Measurements from ENCODE around the gene DDHD1. TPM values are rescaled to one million over a fixed set of nuclear protein-coding genes. Genes with fewer than 3 reads are reported as not detected.

DDHD1 gene
- polyA plus RNA-seq, 2 donors, result 1.0 to 1.5 TPM

DNA sequence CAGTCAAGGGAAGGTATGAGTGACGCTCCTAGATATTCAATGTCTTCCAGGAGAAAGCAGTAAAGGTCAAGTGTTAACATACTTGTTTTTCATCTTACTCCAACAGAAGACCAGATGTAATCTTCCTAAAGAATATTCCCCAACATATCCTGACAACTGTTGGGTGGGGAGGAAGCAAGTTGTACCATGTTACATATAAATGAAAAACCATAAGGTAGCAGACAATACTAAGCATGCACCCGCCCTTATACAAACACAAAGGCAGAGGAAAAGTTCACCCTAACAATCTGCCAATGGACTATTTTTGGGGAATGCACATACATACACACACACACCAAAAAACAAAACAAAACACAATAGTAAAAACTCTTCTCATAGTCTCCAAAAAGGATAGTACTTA is 112.1 kb downstream of the DDHD1 start:
- H3K4me3 ChIP-seq (ENCODE audit: low read depth in 1 of 2, low read length in 2 of 2), result no peak overlapping the region
- no peaks in the 10 kb centered on the region for H3K36me3 ChIP-seq (ENCODE audit: control insufficient read depth in 2 of 2, insufficient read depth in 2 of 2, low read length in 1 of 2)
- WGBS, 2 donors, result 90 to 92% methylated on average over 2 of the region's 2 CpGs
- H3K9me3 ChIP-seq (ENCODE audit: control insufficient read depth in 2 of 2, insufficient read depth in 1 of 2, low read depth in 1 of 2, low read length in 1 of 2), result no peaks in the 10 kb centered on the region
- H3K27ac ChIP-seq (ENCODE audit: low read depth in 2 of 2, low read length in 1 of 2), result no peak overlapping the region
- H3K27me3 ChIP-seq (ENCODE audit: control insufficient read depth in 1 of 2, insufficient read depth in 2 of 2, low read length in 2 of 2), result no peaks in the 10 kb centered on the region
- H3K4me1 ChIP-seq (ENCODE audit: control insufficient read depth in 2 of 2, insufficient read depth in 2 of 2, low read length in 1 of 2), result no peaks in the 10 kb centered on the region

DNA sequence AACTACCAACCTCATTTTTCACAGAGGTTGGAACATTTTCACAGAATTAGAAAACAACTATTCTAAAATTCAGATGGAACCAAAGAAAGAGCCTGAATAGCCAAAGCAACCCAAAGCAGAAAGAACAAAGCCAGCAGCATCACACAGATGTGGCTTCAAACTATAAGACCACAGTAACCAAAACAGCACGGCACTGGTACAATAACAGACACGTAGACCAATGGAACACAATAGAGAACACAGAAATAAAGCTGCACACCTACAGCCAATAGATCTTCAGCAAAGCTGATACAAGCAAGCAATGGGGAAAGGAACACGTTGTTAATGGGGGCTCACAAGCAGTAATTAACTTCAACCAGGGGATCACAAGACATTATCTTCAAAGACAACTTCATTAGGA is 114.5 kb downstream of the DDHD1 start:
- Histone ChIP-seq H3K27ac (ENCODE audit: low read depth in 2 of 2, low read length in 1 of 2) (no peak overlapping the region), H3K4me3 (ENCODE audit: low read depth in 1 of 2, low read length in 2 of 2) (no peak overlapping the region), H3K27me3 (ENCODE audit: control insufficient read depth in 1 of 2, insufficient read depth in 2 of 2, low read length in 2 of 2) (no peaks in the 10 kb centered on the region), H3K36me3 (ENCODE audit: control insufficient read depth in 2 of 2, insufficient read depth in 2 of 2, low read length in 1 of 2) (no peaks in the 10 kb centered on the region), H3K9me3 (ENCODE audit: control insufficient read depth in 2 of 2, insufficient read depth in 1 of 2, low read depth in 1 of 2, low read length in 1 of 2) (no peaks in the 10 kb centered on the region), H3K4me1 (ENCODE audit: control insufficient read depth in 2 of 2, insufficient read depth in 2 of 2, low read length in 1 of 2) (no peaks in the 10 kb centered on the region)
- 95% methylated on average over 3 of the region's 3 CpGs for WGBS, 2 donors

DNA sequence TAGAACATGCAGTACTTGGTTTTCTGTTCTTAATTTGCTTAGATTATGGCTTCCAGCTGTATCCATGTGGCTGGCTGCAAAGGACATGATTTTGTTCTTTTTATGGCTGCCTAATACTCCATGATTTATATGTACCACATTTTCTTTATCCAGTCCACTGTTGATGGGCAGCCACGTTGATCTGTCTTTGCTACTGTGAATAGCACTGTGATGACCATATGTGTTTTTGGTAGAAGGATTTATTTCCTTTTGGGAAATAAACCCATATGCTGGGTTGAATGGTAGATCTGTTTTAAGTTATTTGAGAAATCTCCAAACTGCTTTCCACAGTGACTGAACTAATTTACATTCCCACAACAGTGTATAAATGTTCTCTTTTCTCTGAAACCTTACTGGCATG is 116.1 kb downstream of the DDHD1 start:
- no peaks in the 10 kb centered on the region for H3K9me3 ChIP-seq (ENCODE audit: control insufficient read depth in 2 of 2, insufficient read depth in 1 of 2, low read depth in 1 of 2, low read length in 1 of 2)
- H3K27ac ChIP-seq (ENCODE audit: low read depth in 2 of 2, low read length in 1 of 2), result no peak overlapping the region
- 95 to 96% methylated on average over 1 of the region's 1 CpG for whole genome bisulfite sequencing, 2 donors
- H3K27me3 ChIP-seq (ENCODE audit: control insufficient read depth in 1 of 2, insufficient read depth in 2 of 2, low read length in 2 of 2), result no peaks in the 10 kb centered on the region
- no peaks in the 10 kb centered on the region for H3K36me3 ChIP-seq (ENCODE audit: control insufficient read depth in 2 of 2, insufficient read depth in 2 of 2, low read length in 1 of 2)
- H3K4me3 ChIP-seq (ENCODE audit: low read depth in 1 of 2, low read length in 2 of 2), result no peak overlapping the region
- no peaks in the 10 kb centered on the region for H3K4me1 ChIP-seq (ENCODE audit: control insufficient read depth in 2 of 2, insufficient read depth in 2 of 2, low read length in 1 of 2)

DNA sequence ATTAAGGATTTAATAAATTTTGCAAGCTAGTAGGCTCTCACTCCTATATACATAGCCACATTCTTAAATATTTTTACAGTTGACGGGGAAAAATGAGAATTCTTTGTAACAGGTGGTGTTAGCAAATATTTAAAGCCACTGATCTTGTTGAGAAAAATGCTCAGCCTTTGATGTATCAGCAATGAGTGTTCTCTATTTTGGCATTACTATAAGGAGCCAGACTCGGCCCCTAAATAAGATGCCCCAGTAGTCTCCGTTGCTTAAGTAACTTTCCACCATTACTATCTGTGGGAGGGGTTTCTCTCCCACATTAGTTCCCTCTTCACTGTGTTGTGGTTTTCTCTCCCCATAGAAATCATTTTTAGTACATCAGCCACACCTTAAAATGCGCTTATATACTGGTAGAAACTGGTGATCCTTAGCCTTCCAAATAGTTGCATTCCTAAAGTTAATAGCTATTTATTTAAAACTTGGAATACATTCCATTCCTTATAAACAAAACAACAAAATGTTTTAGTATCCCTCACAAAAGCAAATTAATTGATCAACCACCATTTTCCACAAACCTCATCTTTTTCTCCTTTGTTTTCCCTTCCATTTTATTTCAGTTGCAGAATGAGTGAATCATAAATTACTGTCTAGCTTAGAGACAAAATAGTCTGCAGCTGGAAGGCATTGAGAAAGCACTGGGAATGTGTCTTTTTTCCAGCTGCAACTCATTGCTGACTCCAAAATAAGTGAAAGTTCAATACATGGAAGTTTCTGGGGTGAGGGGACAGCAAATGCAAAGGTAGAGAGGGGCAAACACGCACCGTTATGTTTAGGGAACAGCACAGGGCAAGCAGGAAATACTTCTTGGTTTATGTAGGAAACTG is 117.5 kb downstream of the DDHD1 start:
- WGBS, 2 donors, result 82 to 87% methylated on average over 6 of the region's 6 CpGs
- H3K36me3 ChIP-seq (ENCODE audit: control insufficient read depth in 2 of 2, insufficient read depth in 2 of 2, low read length in 1 of 2), result no peaks in the 10 kb centered on the region

DNA sequence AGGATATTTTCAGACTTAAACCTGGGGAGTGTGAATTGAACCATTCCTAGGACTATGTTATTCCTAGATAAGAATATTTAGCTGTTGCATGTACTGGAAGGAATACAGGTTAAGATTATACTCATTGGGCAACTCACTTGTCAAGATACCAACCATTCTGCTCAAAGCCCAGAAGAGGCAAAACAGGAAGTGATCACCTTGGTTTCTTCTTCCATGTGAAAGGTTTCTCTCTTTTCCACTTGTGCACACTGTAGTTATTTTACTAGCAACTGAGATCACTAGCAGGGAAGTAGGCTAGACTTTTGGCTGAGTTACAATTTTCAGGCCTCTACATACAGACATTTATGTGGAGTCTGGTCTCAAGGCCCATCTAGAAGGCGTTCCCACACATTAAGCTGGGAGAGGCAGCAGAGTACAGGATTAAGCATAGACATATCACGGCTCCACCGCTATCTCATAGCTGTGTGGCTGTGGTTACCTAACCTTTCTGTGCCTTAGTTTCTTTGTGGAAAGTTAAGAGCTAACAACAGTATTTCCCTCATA is 118.4 kb downstream of the DDHD1 start:
- Histone ChIP-seq H3K27me3 (ENCODE audit: control insufficient read depth in 1 of 2, insufficient read depth in 2 of 2, low read length in 2 of 2) (no peaks in the 10 kb centered on the region), H3K4me1 (ENCODE audit: control insufficient read depth in 2 of 2, insufficient read depth in 2 of 2, low read length in 1 of 2) (no peaks in the 10 kb centered on the region), H3K36me3 (ENCODE audit: control insufficient read depth in 2 of 2, insufficient read depth in 2 of 2, low read length in 1 of 2) (no peaks in the 10 kb centered on the region), H3K27ac (ENCODE audit: low read depth in 2 of 2, low read length in 1 of 2) (no peak overlapping the region), H3K4me3 (ENCODE audit: low read depth in 1 of 2, low read length in 2 of 2) (no peak overlapping the region), H3K9me3 (ENCODE audit: control insufficient read depth in 2 of 2, insufficient read depth in 1 of 2, low read depth in 1 of 2, low read length in 1 of 2) (no peaks in the 10 kb centered on the region)
- whole genome bisulfite sequencing, 2 donors, result 94 to 98% methylated on average over 3 of the region's 3 CpGs

More for the DNA sequence above, 117.5 kb downstream of the DDHD1 start:
- H3K4me1 ChIP-seq (ENCODE audit: control insufficient read depth in 2 of 2, insufficient read depth in 2 of 2, low read length in 1 of 2), result no peaks in the 10 kb centered on the region
- H3K27ac ChIP-seq (ENCODE audit: low read depth in 2 of 2, low read length in 1 of 2), result no peak overlapping the region
- no peak overlapping the region for H3K4me3 ChIP-seq (ENCODE audit: low read depth in 1 of 2, low read length in 2 of 2)
- no peaks in the 10 kb centered on the region for H3K27me3 ChIP-seq (ENCODE audit: control insufficient read depth in 1 of 2, insufficient read depth in 2 of 2, low read length in 2 of 2)
- H3K9me3 ChIP-seq (ENCODE audit: control insufficient read depth in 2 of 2, insufficient read depth in 1 of 2, low read depth in 1 of 2, low read length in 1 of 2), result no peaks in the 10 kb centered on the region

DNA sequence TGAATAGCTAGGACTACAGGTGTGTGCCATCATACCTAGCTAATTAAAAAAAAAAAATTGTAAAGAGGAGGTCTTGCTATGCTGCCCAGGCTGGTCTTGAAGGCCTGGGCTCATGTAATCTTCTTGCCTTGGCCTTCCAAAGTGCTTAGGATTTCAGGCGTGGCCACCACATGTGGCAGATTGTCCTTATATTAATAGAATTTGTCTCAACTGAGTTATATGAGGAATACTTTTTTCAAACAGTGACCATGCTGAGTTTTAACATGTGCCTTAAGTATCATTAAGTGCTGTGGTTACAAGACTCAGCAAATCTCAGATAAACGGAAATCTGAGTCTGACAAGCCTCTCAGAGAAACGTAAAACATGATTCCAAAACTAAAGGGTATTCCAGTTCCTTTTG is 119.1 kb downstream of the DDHD1 start:
- H3K36me3 ChIP-seq (ENCODE audit: control insufficient read depth in 2 of 2, insufficient read depth in 2 of 2, low read length in 1 of 2), result no peaks in the 10 kb centered on the region
- no peaks in the 10 kb centered on the region for H3K4me1 ChIP-seq (ENCODE audit: control insufficient read depth in 2 of 2, insufficient read depth in 2 of 2, low read length in 1 of 2)
- H3K9me3 ChIP-seq (ENCODE audit: control insufficient read depth in 2 of 2, insufficient read depth in 1 of 2, low read depth in 1 of 2, low read length in 1 of 2), result no peaks in the 10 kb centered on the region
- no peaks in the 10 kb centered on the region for H3K27me3 ChIP-seq (ENCODE audit: control insufficient read depth in 1 of 2, insufficient read depth in 2 of 2, low read length in 2 of 2)
- H3K27ac ChIP-seq (ENCODE audit: low read depth in 2 of 2, low read length in 1 of 2), result no peak overlapping the region
- 91 to 96% methylated on average over 3 of the region's 3 CpGs for WGBS, 2 donors
- H3K4me3 ChIP-seq (ENCODE audit: low read depth in 1 of 2, low read length in 2 of 2), result no peak overlapping the region

DNA sequence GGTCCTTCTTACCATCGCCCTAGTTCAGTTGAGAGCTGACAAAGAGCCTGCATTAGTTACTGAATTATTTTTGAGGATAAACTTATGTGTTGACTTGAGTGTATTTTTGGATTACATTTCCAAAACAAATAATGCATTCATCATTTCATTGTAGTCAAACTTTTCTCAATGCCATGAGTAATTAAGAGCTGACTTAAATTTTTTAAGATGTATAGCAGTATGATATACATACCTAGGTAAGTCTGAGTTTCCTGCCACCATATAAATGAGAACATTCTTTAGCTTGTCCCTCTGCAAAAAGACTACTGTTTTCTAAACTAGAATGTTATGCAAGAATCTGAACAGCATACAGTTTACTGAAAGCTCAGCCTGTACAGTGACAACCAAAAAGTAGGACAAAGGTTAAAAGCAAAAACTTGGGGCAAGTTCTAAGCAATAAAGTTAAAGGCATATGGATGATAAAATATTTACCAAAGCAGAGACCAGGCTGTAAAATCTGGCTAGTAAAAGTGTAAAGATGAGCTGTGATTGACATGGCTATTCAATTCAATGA is 120.2 kb downstream of the DDHD1 start:
- H3K27ac ChIP-seq (ENCODE audit: low read depth in 2 of 2, low read length in 1 of 2), result no peak overlapping the region
- no peak overlapping the region for H3K4me3 ChIP-seq (ENCODE audit: low read depth in 1 of 2, low read length in 2 of 2)
- H3K27me3 ChIP-seq (ENCODE audit: control insufficient read depth in 1 of 2, insufficient read depth in 2 of 2, low read length in 2 of 2), result no peaks in the 10 kb centered on the region

DNA sequence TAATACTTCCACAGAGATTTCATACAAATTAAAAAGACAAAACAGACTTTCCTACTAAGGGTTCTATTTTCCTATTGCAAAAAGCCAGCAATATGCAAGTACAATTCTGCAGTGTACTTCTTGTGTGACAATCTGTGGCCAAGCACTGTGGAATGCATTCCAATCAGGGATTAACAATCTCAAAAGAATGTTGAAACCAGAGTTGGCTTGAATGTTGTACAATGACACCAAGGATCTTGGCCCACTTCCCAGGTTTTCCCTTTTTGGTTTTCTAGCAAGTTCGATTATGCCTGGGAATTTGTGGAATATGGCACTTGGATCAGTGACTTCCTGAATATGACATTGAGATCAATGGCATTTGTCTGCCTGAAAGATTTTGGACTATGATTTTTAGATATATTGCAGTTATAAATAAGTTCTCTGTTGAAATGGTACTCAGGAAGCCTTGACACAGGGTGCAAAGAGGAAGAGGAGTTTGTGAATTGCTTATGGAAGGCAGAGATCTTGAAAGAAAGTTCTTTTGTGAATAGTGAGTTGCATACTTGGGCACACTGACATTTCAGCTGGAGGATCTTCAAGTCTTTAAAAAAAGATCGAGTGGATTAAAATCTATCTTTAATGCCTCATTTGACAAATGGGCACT is 120.8 kb downstream of the DDHD1 start:
- H3K4me1 ChIP-seq (ENCODE audit: control insufficient read depth in 2 of 2, insufficient read depth in 2 of 2, low read length in 1 of 2), result no peaks in the 10 kb centered on the region
- no peaks in the 10 kb centered on the region for H3K36me3 ChIP-seq (ENCODE audit: control insufficient read depth in 2 of 2, insufficient read depth in 2 of 2, low read length in 1 of 2)
- no peaks in the 10 kb centered on the region for H3K27me3 ChIP-seq (ENCODE audit: control insufficient read depth in 1 of 2, insufficient read depth in 2 of 2, low read length in 2 of 2)
- 23 to 29% methylated on average over 2 of the region's 2 CpGs for WGBS, 2 donors
- H3K9me3 ChIP-seq (ENCODE audit: control insufficient read depth in 2 of 2, insufficient read depth in 1 of 2, low read depth in 1 of 2, low read length in 1 of 2), result no peaks in the 10 kb centered on the region
- no peak overlapping the region for H3K4me3 ChIP-seq (ENCODE audit: low read depth in 1 of 2, low read length in 2 of 2)
- H3K27ac ChIP-seq (ENCODE audit: low read depth in 2 of 2, low read length in 1 of 2), result no peak overlapping the region

More for the DNA sequence above, 120.2 kb downstream of the DDHD1 start:
- no peaks in the 10 kb centered on the region for H3K4me1 ChIP-seq (ENCODE audit: control insufficient read depth in 2 of 2, insufficient read depth in 2 of 2, low read length in 1 of 2)
- 44 to 52% methylated on average over 1 of the region's 1 CpG for WGBS, 2 donors
- no peaks in the 10 kb centered on the region for H3K9me3 ChIP-seq (ENCODE audit: control insufficient read depth in 2 of 2, insufficient read depth in 1 of 2, low read depth in 1 of 2, low read length in 1 of 2)
- no peaks in the 10 kb centered on the region for H3K36me3 ChIP-seq (ENCODE audit: control insufficient read depth in 2 of 2, insufficient read depth in 2 of 2, low read length in 1 of 2)

DNA sequence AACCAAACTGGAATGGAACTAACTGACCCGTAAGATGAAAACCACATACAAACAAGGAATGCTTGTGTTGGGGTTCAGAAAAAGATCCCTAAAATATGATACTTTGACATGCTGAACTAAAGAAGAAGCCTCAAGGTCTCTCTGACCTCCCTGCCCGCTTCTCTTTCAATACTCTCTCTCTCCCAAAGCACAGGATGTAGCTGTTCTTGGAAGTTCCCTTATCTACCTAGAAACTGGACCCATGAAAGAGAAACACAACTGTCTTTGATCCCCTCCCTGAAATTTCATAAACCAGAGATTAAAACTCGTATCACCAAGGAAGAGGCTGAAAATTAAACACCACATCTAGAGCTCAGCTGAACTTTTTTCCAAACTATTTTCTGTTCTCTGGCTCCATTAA is 125.6 kb downstream of the DDHD1 start:
- 71 to 81% methylated on average over 3 of the region's 3 CpGs for WGBS, 2 donors
- H3K4me3 ChIP-seq (ENCODE audit: low read depth in 1 of 2, low read length in 2 of 2), result no peak overlapping the region
- no peaks in the 10 kb centered on the region for H3K36me3 ChIP-seq (ENCODE audit: control insufficient read depth in 2 of 2, insufficient read depth in 2 of 2, low read length in 1 of 2)
- H3K4me1 ChIP-seq (ENCODE audit: control insufficient read depth in 2 of 2, insufficient read depth in 2 of 2, low read length in 1 of 2), result no peaks in the 10 kb centered on the region
- no peak overlapping the region for H3K27ac ChIP-seq (ENCODE audit: low read depth in 2 of 2, low read length in 1 of 2)
- H3K9me3 ChIP-seq (ENCODE audit: control insufficient read depth in 2 of 2, insufficient read depth in 1 of 2, low read depth in 1 of 2, low read length in 1 of 2), result no peaks in the 10 kb centered on the region
- no peaks in the 10 kb centered on the region for H3K27me3 ChIP-seq (ENCODE audit: control insufficient read depth in 1 of 2, insufficient read depth in 2 of 2, low read length in 2 of 2)

Data from esophagus (tissue), 2 donors.